DMS 273 (cell line): ENCODE measurements around the gene ST6GALNAC5.
"Not testable (repeated sequence)": the region's sequence is repeated elsewhere in the genome, so short reads cannot be mapped to it uniquely, and the experiment has no call there.

Source experiments
- DNase-seq: peaks from one replicate; lab custom pipeline; 2025; ENCODE audit not compliant: unreplicated experiment; lab: John Stamatoyannopoulos, UW

ST6GALNAC5 gene

DNA sequence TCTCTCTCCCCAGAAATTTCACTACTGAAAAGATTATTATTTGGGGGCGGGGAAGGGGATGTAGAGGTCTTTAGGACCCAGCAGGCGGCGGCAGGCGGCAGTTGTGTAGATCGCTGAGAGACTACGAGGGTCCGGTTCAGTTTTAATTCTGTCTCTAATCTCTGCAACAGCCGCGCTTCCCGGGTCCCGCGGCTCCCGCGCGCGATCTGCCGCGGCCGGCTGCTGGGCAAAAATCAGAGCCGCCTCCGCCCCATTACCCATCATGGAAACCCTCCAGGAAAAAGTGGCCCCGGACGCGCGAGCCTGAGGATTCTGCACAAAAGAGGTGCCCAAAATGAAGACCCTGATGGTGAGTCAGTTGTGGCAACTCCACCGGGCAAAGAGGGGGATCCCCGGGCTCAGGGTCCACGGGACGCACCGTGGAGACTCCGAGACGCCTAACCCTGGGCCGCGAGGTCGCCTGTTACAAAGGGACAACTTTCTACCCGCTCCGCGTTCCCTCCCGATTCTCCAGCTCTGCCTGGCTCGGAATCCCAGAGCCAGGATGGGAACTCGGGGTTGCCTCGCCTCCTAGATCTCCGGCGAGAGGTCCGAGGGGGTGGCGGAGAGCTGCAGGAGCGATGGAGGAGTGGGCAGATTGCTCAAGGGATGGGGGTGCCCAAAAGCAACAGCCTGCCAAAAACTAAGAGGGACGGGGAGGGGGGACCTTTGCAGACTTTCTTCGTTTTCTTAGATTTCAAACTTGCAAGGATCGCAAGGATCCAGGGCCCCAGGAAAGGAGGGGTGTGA, at the start of gene ST6GALNAC5:
ST6GALNAC5 (plus strand) TSS at position 139 of the 789 bp plus-strand sequence.
- peak; percentile 89 for DNase-seq

- no peak for DNase-seq
Observed at GRCh38 chr1:76820028-76820427, 47.3 kb upstream of the ST6GALNAC5 start.

DNA sequence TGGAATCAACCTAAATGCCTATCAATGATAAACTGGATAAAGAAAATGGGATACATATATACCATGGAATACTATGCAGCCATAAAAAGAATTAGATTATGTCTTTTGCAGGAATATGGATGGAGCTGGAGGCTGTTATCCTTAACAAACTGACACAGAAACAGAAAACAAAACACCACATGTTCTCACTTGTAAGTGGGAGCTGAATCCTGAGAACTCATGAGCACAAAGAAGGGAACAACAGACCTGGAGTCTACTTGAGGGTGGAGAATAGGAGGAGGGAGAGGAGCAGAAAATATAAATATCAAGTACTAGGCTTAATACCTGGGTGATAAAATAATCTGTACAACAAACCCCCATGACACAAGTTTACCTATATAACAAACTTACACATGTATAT, 44.3 kb upstream of the ST6GALNAC5 start:
- not testable (repeated sequence) for DNase-seq

DNA sequence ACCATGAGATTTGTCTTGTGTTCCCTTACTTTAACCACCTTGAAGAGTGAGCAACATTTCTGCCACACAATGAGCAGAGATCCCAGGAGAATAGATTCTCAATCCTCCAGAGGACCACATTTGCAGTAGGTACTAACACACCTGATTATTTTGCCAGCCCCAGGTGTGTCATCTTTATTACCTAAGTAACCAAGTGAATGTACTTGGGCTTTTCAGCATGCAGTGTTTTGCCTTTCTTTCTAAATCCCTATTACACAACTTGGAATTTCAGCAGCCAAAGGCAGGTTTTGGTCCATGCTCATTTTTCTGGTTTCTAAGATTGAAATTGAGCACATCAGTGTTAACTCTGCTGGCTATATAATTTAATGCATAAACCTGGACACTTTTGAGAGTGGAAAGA, 43.2 kb upstream of the ST6GALNAC5 start:
- DNase-seq = no peak

- DNase-seq = no peak
Observed at GRCh38 chr1:76826072-76826845, 41.0 kb upstream of the ST6GALNAC5 start.

DNA sequence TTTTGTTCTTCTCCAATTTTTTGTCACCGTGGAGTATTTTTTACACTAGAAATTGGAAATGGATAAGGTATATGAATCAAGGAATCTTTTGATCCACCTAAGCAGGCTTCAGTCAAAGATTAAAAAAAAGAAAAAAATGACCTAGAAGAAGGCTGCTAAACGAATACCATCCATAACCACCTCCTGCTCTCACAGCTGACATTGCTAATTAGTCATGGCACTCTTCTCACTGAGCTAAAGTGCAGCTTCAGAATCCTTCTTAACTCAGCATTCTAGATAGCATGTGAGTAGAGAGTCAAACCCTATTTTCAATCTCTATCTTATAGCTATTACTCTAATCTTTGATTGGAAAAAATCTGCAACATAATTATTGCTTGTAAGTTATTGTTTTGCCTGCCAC, 40.2 kb upstream of the ST6GALNAC5 start:
- DNase-seq = no peak

GRCh38 chr1:76830373-76830772, 36.9 kb upstream of the ST6GALNAC5 start:
- DNase-seq = no peak

DNA sequence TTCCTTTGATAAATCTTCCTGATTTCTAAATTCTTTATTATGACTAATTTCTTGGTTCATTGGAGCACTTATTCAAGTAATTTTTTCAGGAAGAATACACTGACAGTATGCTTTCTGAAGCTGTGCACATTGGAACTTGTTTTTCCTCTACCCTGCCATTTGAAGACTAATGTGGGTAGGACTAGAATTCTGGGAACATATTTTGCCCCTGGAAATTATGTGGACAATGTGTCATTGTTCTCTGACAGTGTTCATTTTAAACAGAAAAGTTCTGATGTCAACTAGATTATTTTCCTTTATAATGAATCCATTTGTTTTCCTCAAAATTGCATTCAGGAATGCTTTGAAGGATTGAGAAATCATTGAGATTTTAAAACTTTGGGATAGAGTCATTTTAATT, 34.8 kb upstream of the ST6GALNAC5 start:
- no peak for DNase-seq

DNA sequence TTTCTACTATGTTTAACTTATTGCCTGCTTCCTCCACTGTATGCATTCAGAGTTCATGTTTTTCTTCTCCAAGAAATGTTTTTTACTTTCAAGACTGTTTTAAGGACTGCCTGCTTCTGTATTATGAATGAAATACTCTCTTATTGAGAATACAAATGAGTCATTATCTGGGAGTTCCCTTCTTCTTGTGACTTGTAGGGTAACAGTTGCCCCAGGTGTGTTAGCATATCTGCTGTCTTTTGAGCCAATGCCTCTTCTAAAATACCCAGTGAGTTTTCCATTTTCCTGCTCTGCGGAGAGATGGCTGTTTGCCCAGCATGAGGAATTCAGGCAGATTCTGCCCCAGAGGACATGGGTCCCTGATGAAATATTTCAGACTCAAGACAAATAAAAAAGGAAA, 34.1 kb upstream of the ST6GALNAC5 start:
- DNase-seq = no peak

DNA sequence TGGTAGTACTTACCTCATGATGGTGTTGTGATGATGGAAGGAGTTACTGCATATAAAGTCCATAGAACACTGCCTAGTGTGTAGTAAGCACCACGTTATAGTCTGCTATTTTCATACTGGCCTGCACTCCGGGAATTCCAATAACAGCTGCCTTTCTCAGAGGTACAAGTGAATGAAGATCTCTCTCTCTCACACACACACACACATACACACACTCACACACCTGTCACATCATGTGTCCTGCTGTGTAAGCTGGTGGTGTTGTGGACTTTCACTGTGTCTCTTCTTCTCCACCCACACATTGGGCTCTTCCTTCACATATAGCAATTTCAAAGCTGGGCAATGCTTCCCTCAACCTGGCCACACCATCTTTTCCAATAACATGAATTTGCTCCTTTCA, 33.4 kb upstream of the ST6GALNAC5 start:
- DNase-seq = no peak

- DNase-seq = no peak
Observed at GRCh38 chr1:76835203-76835602, 32.1 kb upstream of the ST6GALNAC5 start.

DNA sequence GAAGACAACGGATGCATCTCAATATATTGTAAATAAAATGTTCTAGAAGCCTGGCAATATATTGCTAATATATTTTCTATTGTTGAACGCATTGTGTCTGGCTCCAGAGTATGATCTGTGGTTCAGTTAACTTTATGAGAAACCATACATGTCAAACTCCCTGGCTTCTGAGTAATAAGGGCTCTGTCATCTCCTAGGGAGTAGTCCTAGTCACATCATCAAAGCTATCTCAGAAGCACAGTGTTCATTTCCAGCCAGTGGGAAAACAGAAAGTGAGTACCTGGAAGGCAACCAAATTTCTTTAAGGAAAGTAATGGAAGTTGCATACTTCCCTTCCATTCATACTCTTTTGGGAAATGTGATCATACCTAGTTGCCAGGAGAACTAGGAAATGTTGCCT, 27.0 kb upstream of the ST6GALNAC5 start:
- no peak for DNase-seq

GRCh38 chr1:76841460-76841859, 25.8 kb upstream of the ST6GALNAC5 start:
- DNase-seq = peak; percentile 27

DNA sequence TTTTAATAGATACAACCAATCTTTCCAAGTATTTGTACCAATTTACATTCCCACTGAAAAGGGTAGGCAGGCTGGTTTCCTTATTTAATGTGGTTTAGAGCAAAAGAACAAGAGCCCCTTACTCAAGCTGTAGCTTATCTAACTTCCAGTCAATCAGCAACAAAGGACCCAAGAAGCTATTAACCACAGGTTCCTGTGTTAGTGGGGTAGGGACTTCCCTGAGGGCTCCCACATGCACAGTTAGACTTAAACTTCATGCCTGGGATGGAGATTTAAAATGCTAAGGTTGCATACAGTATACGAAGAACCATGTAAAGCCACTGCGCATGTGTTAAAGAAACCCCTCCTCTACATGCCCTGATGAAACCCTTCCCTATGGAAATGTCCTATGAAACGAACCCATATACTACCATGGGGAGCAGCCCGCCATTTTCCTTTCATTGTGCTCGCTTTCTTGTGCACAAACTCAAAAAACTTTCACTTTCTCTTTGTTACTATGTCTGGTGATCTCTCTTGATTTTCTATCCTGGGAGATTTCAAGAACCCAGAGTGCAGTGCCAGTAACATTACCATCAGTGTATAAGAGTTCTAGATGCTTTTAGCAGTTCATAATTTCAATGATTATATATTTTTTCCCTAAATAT, 23.3 kb upstream of the ST6GALNAC5 start:
- no peak for DNase-seq

- DNase-seq = no peak
Observed at GRCh38 chr1:76854255-76854654, 13.0 kb upstream of the ST6GALNAC5 start.

DNA sequence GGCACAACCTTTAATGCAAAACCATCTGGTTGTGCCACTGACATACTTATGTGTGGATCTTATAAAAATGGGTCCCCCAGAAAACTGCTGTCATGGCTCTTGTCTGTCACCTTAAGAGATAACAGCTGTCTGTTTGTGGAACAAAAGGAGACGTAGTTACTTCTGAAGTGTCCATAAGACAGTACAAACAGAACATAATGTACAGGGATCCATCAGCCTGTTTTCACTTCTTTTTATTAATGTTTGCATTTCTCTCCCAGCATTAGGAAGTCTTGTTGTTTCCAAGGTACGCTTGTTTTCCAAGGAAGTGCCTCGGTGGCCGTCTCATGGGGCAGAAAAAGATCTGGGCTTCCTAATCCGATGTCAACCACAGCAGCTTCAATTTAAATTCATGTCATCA, 11.2 kb upstream of the ST6GALNAC5 start:
- no peak for DNase-seq

- peak; percentile 42 for DNase-seq
Observed at GRCh38 chr1:76857138-76857537, 10.1 kb upstream of the ST6GALNAC5 start.

DNA sequence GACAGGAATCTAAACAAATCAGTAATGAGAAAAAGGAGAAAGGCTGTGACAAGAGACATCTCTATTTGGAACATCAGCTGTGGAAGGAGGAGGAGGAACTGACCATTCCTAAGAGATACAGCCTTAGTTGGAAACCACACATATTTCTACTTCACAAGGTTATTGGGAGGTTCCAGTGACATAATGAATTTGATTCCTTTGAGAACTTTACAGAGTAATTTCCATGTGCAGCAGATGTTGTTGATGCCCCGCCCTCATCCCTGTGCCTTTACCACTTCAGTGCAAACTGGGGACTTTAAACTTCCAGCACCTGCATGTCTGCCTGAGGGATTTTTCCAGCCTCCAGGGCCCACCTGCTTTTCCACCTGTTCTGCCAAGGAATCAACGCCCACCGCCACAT, 9.3 kb upstream of the ST6GALNAC5 start:
- DNase-seq = peak; percentile 76

- no peak for DNase-seq
Observed at GRCh38 chr1:76861149-76861548, 6.1 kb upstream of the ST6GALNAC5 start.

GRCh38 chr1:76862447-76862846, 4.8 kb upstream of the ST6GALNAC5 start:
- no peak for DNase-seq

DNA sequence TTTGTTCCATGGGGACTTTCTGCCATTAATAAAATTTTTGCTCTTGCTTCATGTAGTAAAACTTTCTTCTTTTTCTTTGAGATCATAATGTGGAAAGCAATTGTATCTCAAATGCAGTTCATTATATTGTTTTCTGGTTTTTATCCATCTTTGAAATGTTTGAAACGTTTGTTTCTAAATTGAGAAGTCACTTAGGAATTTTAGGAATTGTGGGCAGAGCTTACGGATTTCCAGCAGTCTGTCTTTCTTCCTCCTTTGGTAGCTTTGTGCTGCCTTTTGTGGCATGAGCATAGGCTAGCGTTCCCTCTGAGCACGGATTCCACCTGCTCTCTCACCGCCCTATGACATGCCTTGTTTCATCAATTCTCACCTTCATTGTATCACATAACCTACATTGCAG, 2.9 kb upstream of the ST6GALNAC5 start:
- DNase-seq = no peak
